HepG2 (cell line): Measurements from ENCODE around the gene RAB24. TPM values are rescaled to one million over a fixed set of nuclear protein-coding genes. Genes with fewer than 3 reads are reported as not detected.

Source experiments
- ARID3A ChIP-seq: IDR thresholded peaks from 2 replicates; pipeline ENCODE4 v1.6.1; 2012; ENCODE audit warnings: low read depth, low read length, improper control_type of control experiment
- CEBPB ChIP-seq: IDR thresholded peaks from 2 replicates; pipeline ENCODE4 v1.6.1; 2011; ENCODE audit warnings: low read depth, low read length, improper control_type of control experiment, borderline replicate concordance
- FOSL2 ChIP-seq: sonication (generic); formaldehyde crosslinking; IDR thresholded peaks from 2 replicates; pipeline ENCODE4 v1.4.0; 2020; ENCODE audit warnings: missing genetic modification reagents
- FOXJ3 ChIP-seq: sonication (generic); formaldehyde crosslinking; IDR thresholded peaks from 2 replicates; pipeline ENCODE4 v1.4.0; 2020; ENCODE audit warnings: missing genetic modification reagents, mild to moderate bottlenecking, borderline replicate concordance
- GATAD2A ChIP-seq: IDR thresholded peaks from 2 replicates; pipeline ENCODE4 v1.6.1; 2016
- HNF1B ChIP-seq: sonication (generic); formaldehyde crosslinking; IDR thresholded peaks from 2 replicates; pipeline ENCODE4 v1.5.1; 2020; ENCODE audit warnings: mild to moderate bottlenecking, moderate library complexity, missing genetic modification reagents
- IRF2 ChIP-seq: IDR thresholded peaks from 2 replicates; pipeline ENCODE4 v1.6.1; 2018; ENCODE audit warnings: missing genetic modification reagents, missing compliant biosample characterization
- MXI1 ChIP-seq: IDR thresholded peaks from 3 replicates; pipeline ENCODE4 v1.6.1; 2012; ENCODE audit warnings: low read depth, low read length, inconsistent platforms, borderline replicate concordance
- POGK ChIP-seq: sonication (generic); formaldehyde crosslinking; conservative IDR thresholded peaks from 2 replicates; pipeline ENCODE4 v1.8.0; 2022; ENCODE audit warnings: mild to moderate bottlenecking, moderate library complexity, missing genetic modification reagents
- SMC3 ChIP-seq: IDR thresholded peaks from 2 replicates; pipeline ENCODE4 v1.6.1; 2011; ENCODE audit warnings: low read length, improper control_type of control experiment
- TAF15 ChIP-seq: fragments of 200-400 bp; formaldehyde crosslinking; IDR thresholded peaks from one replicate; pipeline ENCODE4 v1.6.1; 2018; ENCODE audit warnings: mild to moderate bottlenecking, low read depth, low read length; ENCODE audit not compliant: poor library complexity, severe bottlenecking
- ZNF501 ChIP-seq: sonication (generic); formaldehyde crosslinking; IDR thresholded peaks from 2 replicates; pipeline ENCODE4 v1.5.1; 2020; ENCODE audit warnings: mild to moderate bottlenecking, moderate library complexity, missing genetic modification reagents
- ZNF614 ChIP-seq: IDR thresholded peaks from 2 replicates; pipeline ENCODE4 v1.6.1; 2018; ENCODE audit warnings: missing biosample characterization, missing genetic modification reagents, inconsistent platforms, borderline replicate concordance
- ZNF644 ChIP-seq: IDR thresholded peaks from 2 replicates; pipeline ENCODE4 v1.6.1; 2016; ENCODE audit warnings: low read depth
- polyA plus RNA-seq, 8 experiments: library from polyadenylated mRNA; depleted of rRNA in 3 of 8; stranded (reverse) in 7 of 8; unstranded in 1 of 8; fragments of >200 nt; fragmentation: Illumina TruSeq in 4 of 8; extraction: Trizol in 4 of 8; gene quantifications; 2 replicates each; pipeline versions ENCODE4 v1.2.1 to v1.2.3, GENCODE V29; 2011 to 2016; ENCODE audit warnings: low read depth in 4 of 8, missing spikeins in 1 of 8, mixed read lengths in 1 of 8; ENCODE audit not compliant: insufficient read depth in 1 of 8
- total RNA-seq, 5 experiments: library from RNA; depleted of rRNA; stranded (reverse); fragments of >200 nt; fragmentation: Illumina TruSeq; extraction: Trizol; gene quantifications; 2 replicates each; pipeline ENCODE4 v1.2.3, GENCODE V29; 2016; ENCODE audit warnings: low read depth in 1 of 5
- TF ChIP-seq, protein P1 (sequence below): IDR thresholded peaks from 2 replicates; pipeline ENCODE4 v1.6.1; 2012; ENCODE audit warnings: inconsistent platforms

The RAB24 gene
- total and polyA plus RNA-seq, 2 of the 13 experiments (the other 11 are each of a cell fraction or from before 2014, with no cell fraction given) = 22.9 to 63.7 TPM

DNA sequence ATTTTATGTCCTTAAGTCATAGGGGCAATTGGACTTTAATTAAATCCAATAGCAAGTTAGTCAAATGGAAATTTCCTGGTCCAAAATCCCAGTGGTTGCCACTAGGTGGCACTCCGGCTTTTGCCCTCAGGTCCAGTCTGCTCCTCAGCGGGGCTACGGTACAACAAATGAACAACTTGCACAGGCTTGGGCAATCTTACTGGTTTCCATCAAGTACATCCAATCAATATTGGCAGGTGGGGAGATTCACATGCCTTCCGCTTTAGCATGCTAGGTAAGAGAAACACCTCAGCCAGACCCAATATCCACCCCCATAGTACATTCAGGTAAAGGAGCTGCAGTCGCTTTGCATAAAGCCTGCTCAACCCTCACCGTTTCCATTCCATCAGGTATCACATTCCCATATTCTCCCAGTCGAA is 14.4 kb upstream of the RAB24 start (continued):
- TF ChIP-seq CEBPB (peak; percentile 80; the same call in 1 of the 2 replicates), FOXJ3 (CRISPR knock-in tag) (0 out of 2 replicates have a peak, but pooled peaks have one; percentile 34), TAF15 (no peak), MXI1 (0 out of 3 replicates have a peak, but pooled peaks have one; percentile 29), ZNF644 (CRISPR knock-in tag) (peak; percentile 59; the same call in 1 of the 2 replicates), POGK (peak; percentile 63), ZNF614 (CRISPR knock-in tag) (no peak), IRF2 (CRISPR knock-in tag) (peak; percentile 43; the same call in 1 of the 2 replicates), FOSL2 (CRISPR knock-in tag) (peak; percentile 33; the same call in 1 of the 2 replicates), SMC3 (peak; percentile 92), GATAD2A (CRISPR knock-in tag) (peak; percentile 53; the same call in 1 of the 2 replicates), HNF1B (CRISPR knock-in tag) (peak; percentile 68), ARID3A (0 out of 2 replicates have a peak, but pooled peaks have one; percentile 16), ZNF501 (CRISPR knock-in tag) (0 out of 2 replicates have a peak, but pooled peaks have one; percentile 14)
- TF ChIP-seq, protein P1, sequence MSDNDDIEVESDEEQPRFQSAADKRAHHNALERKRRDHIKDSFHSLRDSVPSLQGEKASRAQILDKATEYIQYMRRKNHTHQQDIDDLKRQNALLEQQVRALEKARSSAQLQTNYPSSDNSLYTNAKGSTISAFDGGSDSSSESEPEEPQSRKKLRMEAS = 0 out of 2 replicates have a peak, but pooled peaks have one; percentile 29
